Prostate gland (tissue), 2 donors: ENCODE data around the gene PRKAG2.

Experiments used
- POLR2A ChIP-seq: fragments of 450-650 bp; IDR thresholded peaks from one replicate; pipeline ENCODE4 v1.6.1; 2016; ENCODE audit warnings: antibody characterized with exemption, mild to moderate bottlenecking
- POLR2AphosphoS5 ChIP-seq: sonication (generic); formaldehyde crosslinking; IDR thresholded peaks from one replicate; pipeline ENCODE4 v1.6.1; 2017; ENCODE audit warnings: antibody characterized with exemption
- TF ChIP-seq, protein P1 (sequence below), 4 experiments: fragments of 200-600 bp in 2 of 4; fragments of 450-650 bp in 2 of 4; sonication (generic) in 2 of 4; IDR thresholded peaks; 1 replicate in 3 of 4; 2 replicates in 1 of 4; pipeline ENCODE4 v1.5.1; 2016 to 2019; ENCODE audit warnings: antibody characterized with exemption in 4 of 4, mild to moderate bottlenecking in 2 of 4, moderate library complexity in 2 of 4

DNA sequence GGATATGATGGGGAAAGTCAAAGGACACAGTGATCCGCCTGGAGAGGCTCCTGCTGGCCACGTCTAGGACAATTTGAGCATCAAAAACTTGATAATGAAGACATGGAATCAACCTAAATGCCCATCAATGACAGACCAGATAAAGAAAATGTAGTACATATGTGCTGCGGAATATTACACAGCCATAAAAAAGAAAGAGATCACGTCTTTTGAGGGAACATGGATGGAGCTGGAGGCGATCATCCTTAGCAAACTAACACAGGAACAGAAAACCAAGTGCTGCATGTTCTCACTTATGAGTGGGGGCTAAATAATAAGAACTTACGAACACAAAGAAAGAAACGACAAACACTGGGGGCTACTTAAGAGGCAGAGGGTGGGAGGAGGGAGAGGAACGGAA, 124.9 kb downstream of the PRKAG2 start:
- no peak for TF ChIP-seq POLR2A
- TF ChIP-seq, protein P1, sequence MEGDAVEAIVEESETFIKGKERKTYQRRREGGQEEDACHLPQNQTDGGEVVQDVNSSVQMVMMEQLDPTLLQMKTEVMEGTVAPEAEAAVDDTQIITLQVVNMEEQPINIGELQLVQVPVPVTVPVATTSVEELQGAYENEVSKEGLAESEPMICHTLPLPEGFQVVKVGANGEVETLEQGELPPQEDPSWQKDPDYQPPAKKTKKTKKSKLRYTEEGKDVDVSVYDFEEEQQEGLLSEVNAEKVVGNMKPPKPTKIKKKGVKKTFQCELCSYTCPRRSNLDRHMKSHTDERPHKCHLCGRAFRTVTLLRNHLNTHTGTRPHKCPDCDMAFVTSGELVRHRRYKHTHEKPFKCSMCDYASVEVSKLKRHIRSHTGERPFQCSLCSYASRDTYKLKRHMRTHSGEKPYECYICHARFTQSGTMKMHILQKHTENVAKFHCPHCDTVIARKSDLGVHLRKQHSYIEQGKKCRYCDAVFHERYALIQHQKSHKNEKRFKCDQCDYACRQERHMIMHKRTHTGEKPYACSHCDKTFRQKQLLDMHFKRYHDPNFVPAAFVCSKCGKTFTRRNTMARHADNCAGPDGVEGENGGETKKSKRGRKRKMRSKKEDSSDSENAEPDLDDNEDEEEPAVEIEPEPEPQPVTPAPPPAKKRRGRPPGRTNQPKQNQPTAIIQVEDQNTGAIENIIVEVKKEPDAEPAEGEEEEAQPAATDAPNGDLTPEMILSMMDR (IDR thresholded peaks at IDR 0.05), result no peak
- no peak for TF ChIP-seq POLR2AphosphoS5
